HG03342 (cell line): ENCODE data around the gene DNAH12.

Experiments used
- ATAC-seq: cut with Tn5 transposase; IDR thresholded peaks from one replicate; pipeline ENCODE4 v1.9.1; 2021; ENCODE audit warnings: mild to moderate bottlenecking, moderate library complexity; ENCODE audit not compliant: unreplicated experiment

The DNAH12 gene, protein sequence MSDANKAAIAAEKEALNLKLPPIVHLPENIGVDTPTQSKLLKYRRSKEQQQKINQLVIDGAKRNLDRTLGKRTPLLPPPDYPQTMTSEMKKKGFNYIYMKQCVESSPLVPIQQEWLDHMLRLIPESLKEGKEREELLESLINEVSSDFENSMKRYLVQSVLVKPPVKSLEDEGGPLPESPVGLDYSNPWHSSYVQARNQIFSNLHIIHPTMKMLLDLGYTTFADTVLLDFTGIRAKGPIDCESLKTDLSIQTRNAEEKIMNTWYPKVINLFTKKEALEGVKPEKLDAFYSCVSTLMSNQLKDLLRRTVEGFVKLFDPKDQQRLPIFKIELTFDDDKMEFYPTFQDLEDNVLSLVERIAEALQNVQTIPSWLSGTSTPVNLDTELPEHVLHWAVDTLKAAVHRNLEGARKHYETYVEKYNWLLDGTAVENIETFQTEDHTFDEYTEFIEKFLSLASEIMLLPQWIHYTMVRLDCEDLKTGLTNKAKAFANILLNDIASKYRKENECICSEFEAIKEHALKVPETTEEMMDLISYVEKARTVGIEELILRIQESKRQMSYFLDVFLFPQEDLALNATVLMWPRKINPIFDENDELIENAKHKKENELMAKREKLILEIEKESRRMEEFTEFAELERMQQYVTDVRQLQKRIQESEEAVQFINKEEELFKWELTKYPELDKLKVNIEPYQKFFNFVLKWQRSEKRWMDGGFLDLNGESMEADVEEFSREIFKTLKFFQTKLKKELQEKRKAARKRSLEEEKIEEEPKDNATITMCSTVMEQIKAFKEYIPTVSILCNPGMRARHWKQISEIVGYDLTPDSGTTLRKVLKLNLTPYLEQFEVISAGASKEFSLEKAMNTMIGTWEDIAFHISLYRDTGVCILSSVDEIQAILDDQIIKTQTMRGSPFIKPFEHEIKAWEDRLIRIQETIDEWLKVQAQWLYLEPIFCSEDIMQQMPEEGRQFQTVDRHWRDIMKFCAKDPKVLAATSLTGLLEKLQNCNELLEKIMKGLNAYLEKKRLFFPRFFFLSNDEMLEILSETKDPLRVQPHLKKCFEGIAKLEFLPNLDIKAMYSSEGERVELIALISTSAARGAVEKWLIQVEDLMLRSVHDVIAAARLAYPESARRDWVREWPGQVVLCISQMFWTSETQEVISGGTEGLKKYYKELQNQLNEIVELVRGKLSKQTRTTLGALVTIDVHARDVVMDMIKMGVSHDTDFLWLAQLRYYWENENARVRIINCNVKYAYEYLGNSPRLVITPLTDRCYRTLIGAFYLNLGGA (N-terminal part only)

DNA sequence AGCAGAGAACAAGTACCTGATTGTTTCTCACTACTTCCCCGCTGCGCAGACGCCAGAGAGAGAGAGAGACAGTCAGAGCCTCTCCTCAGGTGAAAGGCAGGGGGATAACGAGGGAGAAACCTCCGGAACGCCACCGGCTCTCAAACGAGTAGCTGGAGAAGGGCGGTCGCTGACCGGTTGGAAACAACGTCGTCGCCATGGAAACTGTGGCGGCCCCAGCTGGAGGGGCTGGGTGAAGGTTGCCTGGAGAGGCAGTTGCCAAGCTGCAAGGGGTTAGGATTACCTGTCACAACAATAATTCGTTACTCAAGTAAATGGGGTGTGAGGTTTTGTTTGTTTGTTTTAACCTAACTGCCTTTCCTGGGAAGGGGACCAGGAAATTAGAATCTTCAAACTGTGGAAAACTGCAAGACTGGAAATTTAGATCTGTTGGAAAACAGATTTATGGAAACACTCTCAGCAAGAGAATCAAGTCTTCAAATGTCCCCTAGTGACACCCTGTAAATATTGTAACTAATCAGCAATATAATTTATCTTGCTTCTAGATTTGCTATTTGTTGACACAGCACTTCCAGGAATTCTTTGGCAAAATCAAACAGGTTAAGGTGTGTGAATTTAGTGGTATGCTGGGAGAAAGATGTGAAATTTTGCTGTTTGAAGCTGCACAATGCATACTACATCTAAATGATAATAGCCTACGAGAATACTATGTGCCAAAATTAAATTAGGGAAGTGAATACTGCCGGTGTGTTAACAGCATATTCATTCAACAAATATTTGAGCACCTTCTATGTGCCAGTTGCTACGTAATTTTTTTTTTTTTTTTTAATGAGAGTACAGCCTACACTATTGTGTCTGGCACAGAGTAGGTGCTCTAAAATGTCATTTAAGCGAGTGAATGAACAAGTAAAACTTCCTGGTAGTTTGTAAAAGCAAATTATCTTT is at the start of gene DNAH12:
Gene DNAH12 (minus strand): TSS at position 164 of the 945 bp plus-strand sequence. CDS start 1,474 bp downstream, outside the sequence.
- ATAC-seq = peak; percentile 70

DNA sequence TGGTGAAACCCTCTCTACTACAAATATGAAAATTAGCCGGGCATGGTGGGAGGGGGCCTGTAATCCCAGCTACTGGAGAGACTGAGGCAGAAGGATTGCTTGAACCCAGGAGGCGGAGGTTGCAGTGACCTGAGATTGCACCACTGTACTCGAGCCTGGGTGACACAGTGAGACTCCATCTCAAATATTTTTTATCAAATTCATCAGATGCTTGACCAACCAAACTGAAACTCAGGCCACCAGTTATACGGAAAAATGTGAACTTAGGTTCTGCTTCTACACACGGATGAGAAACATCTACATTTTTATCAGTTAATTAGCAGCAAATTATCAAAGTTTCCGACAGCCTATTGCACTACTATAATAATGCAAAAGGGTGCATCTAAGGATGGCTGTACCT is 48.2 kb upstream of the DNAH12 start:
- no peak for ATAC-seq

GRCh38 chr3:57587905-57588304 is 43.8 kb upstream of the DNAH12 start:
- no peak for ATAC-seq

GRCh38 chr3:57586778-57587177 is 42.6 kb upstream of the DNAH12 start:
- no peak for ATAC-seq

GRCh38 chr3:57583544-57583943 is 39.4 kb upstream of the DNAH12 start:
- ATAC-seq = no peak

DNA sequence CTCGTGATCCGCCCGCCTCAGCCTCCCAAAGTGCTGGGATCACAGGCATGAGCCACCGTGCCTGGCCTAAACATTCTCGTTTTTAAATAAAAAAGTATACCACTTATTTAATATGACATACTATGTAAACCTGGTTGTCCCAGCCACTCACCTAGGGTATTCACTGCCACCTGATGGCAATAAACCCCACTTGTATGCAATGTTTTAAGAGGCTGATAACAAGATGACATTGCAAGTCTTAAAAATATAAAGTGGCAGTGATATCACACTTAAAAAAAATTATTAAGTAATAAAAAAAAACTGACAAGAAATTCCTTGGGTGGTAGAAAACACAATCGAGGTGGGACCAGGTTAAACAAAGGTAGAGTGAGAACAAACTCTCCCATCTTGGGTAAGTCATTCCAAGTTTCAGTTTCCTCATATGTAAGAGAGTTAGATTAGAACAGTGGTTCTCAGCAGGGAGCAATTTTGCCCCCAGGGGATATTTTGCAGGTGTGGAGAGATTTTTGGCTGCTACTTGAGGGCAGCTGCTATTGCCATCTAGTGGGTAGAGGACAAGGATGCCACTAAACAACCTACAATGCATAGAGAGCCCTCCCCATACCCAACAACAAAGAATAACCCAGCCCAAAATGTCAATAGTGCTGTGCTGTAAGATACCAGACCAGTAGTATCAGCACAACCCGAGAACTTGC is 38.5 kb upstream of the DNAH12 start:
- no peak for ATAC-seq

- no peak for ATAC-seq
Observed at GRCh38 chr3:57577801-57578200, 33.7 kb upstream of the DNAH12 start.

DNA sequence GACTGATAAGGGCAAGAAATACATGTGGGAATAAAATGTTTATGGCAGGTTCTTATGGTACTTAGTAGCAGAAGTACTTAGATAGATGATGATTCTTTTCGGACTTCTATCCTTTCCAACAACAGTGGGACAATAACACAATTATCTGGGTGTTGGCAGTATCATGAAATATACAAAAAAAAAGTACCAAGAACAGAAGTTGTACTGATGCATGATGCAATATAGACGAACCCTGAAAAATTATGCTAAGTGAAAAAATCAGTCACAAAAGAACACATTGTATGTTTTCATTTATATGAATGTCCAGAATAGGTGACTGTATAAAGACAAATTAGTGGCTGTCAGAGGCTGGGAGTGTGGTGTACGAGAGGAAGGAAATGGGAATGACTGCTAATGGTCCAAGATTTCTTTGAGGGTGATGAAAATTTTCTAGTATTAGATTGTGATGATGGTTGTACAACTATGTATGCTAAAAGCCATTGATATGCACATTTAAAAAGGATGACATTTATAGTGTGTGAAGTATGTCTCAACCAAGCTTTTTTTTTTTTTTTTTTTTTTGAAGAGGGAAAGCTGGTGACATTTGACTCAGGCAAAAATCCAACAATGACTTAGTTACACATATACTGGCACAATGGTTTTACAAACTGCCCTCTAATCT is 32.0 kb upstream of the DNAH12 start:
- no peak for ATAC-seq

- ATAC-seq = no peak
Observed at GRCh38 chr3:57572096-57572495, 28.0 kb upstream of the DNAH12 start.

- no peak for ATAC-seq
Observed at GRCh38 chr3:57570878-57571277, 26.7 kb upstream of the DNAH12 start.

- ATAC-seq = no peak
Observed at GRCh38 chr3:57569859-57570450, 25.8 kb upstream of the DNAH12 start.

GRCh38 chr3:57559526-57559925 is 15.4 kb upstream of the DNAH12 start:
- ATAC-seq = no peak

DNA sequence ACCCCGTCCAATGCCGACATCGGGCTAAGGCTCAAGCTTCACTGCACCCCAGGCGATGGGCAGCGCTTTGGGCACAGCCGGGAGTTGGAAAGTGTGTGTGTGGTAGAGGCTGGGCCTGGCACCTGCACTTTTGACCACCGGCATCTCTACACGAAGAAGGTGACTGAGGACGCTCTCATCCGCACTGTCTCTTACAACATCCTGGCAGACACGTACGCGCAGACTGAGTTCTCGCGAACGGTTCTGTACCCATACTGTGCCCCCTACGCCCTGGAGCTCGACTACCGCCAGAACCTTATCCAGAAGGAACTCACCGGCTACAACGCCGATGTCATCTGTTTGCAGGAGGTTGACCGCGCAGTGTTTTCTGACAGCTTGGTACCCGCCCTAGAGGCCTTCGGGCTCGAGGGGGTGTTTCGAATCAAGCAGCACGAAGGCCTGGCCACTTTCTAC is 13.0 kb upstream of the DNAH12 start:
- ATAC-seq = no peak

GRCh38 chr3:57556459-57557084 is 12.4 kb upstream of the DNAH12 start:
- ATAC-seq = peak; percentile 27

GRCh38 chr3:57555738-57556458 is 11.8 kb upstream of the DNAH12 start, which contains the start of gene PDE12:
Gene PDE12 (plus strand): TSS chr3:57556274. CDS start chr3:57556380, 106 bp downstream.
- ATAC-seq = peak; percentile 79

GRCh38 chr3:57555306-57555705 is 11.2 kb upstream of the DNAH12 start:
- no peak for ATAC-seq

DNA sequence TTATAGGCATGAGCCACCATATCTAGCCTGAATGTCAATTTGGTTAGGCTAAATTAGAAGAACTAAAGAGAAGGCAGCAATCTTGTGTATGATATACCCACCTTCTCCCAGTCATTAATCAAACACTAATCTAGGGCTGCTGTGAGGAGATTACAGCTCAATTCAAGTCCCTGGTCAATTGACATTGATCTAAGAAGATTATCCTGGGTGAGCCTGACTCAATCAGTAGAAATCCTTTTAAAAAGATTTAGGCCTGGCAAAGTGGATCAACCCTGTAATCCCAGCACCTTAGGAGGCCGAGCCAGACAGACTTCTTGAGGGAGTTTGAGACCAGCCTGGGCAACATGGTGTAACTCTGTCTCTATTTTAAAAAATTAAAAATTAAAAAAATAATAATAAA is 2.5 kb upstream of the DNAH12 start:
- ATAC-seq = no peak
